Calu3 (cell line): ENCODE measurements around the gene MAP3K13. TPM values are rescaled to one million over a fixed set of nuclear protein-coding genes. Genes with fewer than 3 reads are reported as not detected.

Source experiments
- BruUV-seq: library from RNA; stranded (reverse); fragments of 400-500 nt; replicated peaks from 2 replicates; lab custom pipeline; 2021; lab: Mats Ljungman, UMichigan
- CTCF ChIA-PET: fragments of 300-600 bp; sonication (Branson Sonifier 250); formaldehyde crosslinking; loops from one replicate; lab custom pipeline; 2022; ENCODE audit warnings: antibody characterized with exemption; lab: Charles Lee
- DNase-seq: peaks from one replicate; pipeline ENCODE4 v3.0.0; 2022
- H3K27ac Mint-ChIP-seq: one replicate; pipeline ENCODE4 v1.8.0; 2022; ENCODE audit warnings: mixed read lengths; ENCODE audit not compliant: unreplicated experiment
- H3K27me3 Mint-ChIP-seq: one replicate; pipeline ENCODE4 v1.8.0; 2022; ENCODE audit warnings: mixed read lengths; ENCODE audit not compliant: unreplicated experiment
- H3K36me3 Mint-ChIP-seq: one replicate; pipeline ENCODE4 v1.8.0; 2022; ENCODE audit warnings: mild to moderate bottlenecking, moderate library complexity, mixed read lengths; ENCODE audit not compliant: insufficient read depth, unreplicated experiment
- H3K4me1 Mint-ChIP-seq: one replicate; pipeline ENCODE4 v1.8.0; 2022; ENCODE audit warnings: mild to moderate bottlenecking, low read depth, mixed read lengths; ENCODE audit not compliant: unreplicated experiment
- H3K4me3 Mint-ChIP-seq: one replicate; pipeline ENCODE4 v1.8.0; 2022; ENCODE audit warnings: mild to moderate bottlenecking, low read depth, moderate library complexity, mixed read lengths; ENCODE audit not compliant: unreplicated experiment
- H3K9me3 Mint-ChIP-seq: one replicate; pipeline ENCODE4 v1.8.0; 2022; ENCODE audit warnings: low read depth, mixed read lengths; ENCODE audit not compliant: unreplicated experiment
- CTCF ChIP-seq: fragments of 200-600 bp; IDR thresholded peaks from one replicate; pipeline ENCODE4 v1.8.0; 2022; ENCODE audit warnings: antibody characterized with exemption; ENCODE audit not compliant: unreplicated experiment
- intact Hi-C: fragments of 100-400 bp; cut with micrococcal nuclease; formaldehyde crosslinking; loops from one replicate; pipeline ENCODE4 v1.10.0; 2022; ENCODE audit not compliant: unreplicated experiment
- total RNA-seq: library from RNA; stranded (reverse); gene quantifications from 2 replicates; pipeline ENCODE4 v1.2.3, GENCODE V29; 2022

MAP3K13 gene
- total RNA-seq, 1 experiment from 2014 or later: 102 TPM

- CTCF ChIA-PET: no interaction called here
- no peak overlapping the region for H3K4me3 Mint-ChIP-seq
- no peaks in the 10 kb centered on the region for H3K4me1 Mint-ChIP-seq
- H3K27me3 Mint-ChIP-seq: no peaks in the 10 kb centered on the region
- no TSS peak for BruUV-seq
- H3K36me3 Mint-ChIP-seq: peaks cover 82% of the 10 kb centered on the region
- intact Hi-C loops: no loop called here
- TF ChIP-seq CTCF: no peak
- no peak for DNase-seq
- H3K27ac Mint-ChIP-seq: no peak overlapping the region
- no peaks in the 10 kb centered on the region for H3K9me3 Mint-ChIP-seq
Measured at GRCh38 chr3:185477316-185477715, 114.4 kb downstream of the MAP3K13 start.

GRCh38 chr3:185479373-185479945 lies 116.5 kb downstream of the MAP3K13 start:
- no peaks in the 10 kb centered on the region for H3K27me3 Mint-ChIP-seq
- peaks cover 82% of the 10 kb centered on the region for H3K36me3 Mint-ChIP-seq
- intact Hi-C loops: no loop called here
- H3K9me3 Mint-ChIP-seq: no peaks in the 10 kb centered on the region
- H3K4me3 Mint-ChIP-seq: no peak overlapping the region
- no peak for DNase-seq
- no peak overlapping the region for H3K27ac Mint-ChIP-seq
- BruUV-seq: no TSS peak
- CTCF ChIA-PET: interaction anchor here (0.7 to 1.6 kb wide), 2 partner anchors 20 to 1843 kb away, joined by 3 to 4 read pairs; partner anchors contain the start of gene TMEM41A
- no peaks in the 10 kb centered on the region for H3K4me1 Mint-ChIP-seq
- TF ChIP-seq CTCF: no peak

GRCh38 chr3:185484296-185484695 lies 121.4 kb downstream of the MAP3K13 start:
- no peak overlapping the region for H3K4me3 Mint-ChIP-seq
- no peak for TF ChIP-seq CTCF
- CTCF ChIA-PET: interaction anchor here (1.0 kb wide), 1 partner anchor 74 kb away, joined by 3 read pairs; no protein-coding TSS in a partner anchor
- H3K36me3 Mint-ChIP-seq: peaks cover 83% of the 10 kb centered on the region
- BruUV-seq: no TSS peak
- intact Hi-C loops: no loop called here
- H3K9me3 Mint-ChIP-seq: no peaks in the 10 kb centered on the region
- H3K4me1 Mint-ChIP-seq: no peaks in the 10 kb centered on the region
- no peak for DNase-seq
- no peak overlapping the region for H3K27ac Mint-ChIP-seq
- no peaks in the 10 kb centered on the region for H3K27me3 Mint-ChIP-seq

GRCh38 chr3:185486394-185486793 lies 123.5 kb downstream of the MAP3K13 start:
- Mint-ChIP-seq H3K27ac (no peak overlapping the region), H3K36me3 (peaks cover 89% of the 10 kb centered on the region), H3K27me3 (no peaks in the 10 kb centered on the region), H3K4me3 (no peak overlapping the region), H3K4me1 (no peaks in the 10 kb centered on the region), H3K9me3 (no peaks in the 10 kb centered on the region)
- no peak for DNase-seq
- CTCF ChIA-PET: interaction anchor here (0.6 kb wide), 2 partner anchors 9 to 90 kb away, joined by 4 to 10 read pairs; no protein-coding TSS in a partner anchor
- TF ChIP-seq CTCF: no peak
- no TSS peak for BruUV-seq
- intact Hi-C loops: no loop called here
